GM10266 (cell line): ENCODE results near the gene HAUS1.
"Not testable (repeated sequence)": the region's sequence is repeated elsewhere in the genome, so short reads cannot be mapped to it uniquely, and the experiment has no call there.

Experiments
- DNase-seq: peaks from one replicate; pipeline ENCODE4 v3.0.0; 2012; ENCODE audit errors: extremely low spot score
- TF ChIP-seq, protein P1 (sequence below): IDR thresholded peaks from 2 replicates; pipeline ENCODE4 v1.5.1; 2012; ENCODE audit warnings: mild to moderate bottlenecking, low read depth; ENCODE audit not compliant: control insufficient read depth, insufficient read depth; ENCODE audit errors: missing control alignments

Gene HAUS1

GRCh38 chr18:46160050-46160798 is 56.0 kb downstream of the HAUS1 start:
- TF ChIP-seq, protein P1, sequence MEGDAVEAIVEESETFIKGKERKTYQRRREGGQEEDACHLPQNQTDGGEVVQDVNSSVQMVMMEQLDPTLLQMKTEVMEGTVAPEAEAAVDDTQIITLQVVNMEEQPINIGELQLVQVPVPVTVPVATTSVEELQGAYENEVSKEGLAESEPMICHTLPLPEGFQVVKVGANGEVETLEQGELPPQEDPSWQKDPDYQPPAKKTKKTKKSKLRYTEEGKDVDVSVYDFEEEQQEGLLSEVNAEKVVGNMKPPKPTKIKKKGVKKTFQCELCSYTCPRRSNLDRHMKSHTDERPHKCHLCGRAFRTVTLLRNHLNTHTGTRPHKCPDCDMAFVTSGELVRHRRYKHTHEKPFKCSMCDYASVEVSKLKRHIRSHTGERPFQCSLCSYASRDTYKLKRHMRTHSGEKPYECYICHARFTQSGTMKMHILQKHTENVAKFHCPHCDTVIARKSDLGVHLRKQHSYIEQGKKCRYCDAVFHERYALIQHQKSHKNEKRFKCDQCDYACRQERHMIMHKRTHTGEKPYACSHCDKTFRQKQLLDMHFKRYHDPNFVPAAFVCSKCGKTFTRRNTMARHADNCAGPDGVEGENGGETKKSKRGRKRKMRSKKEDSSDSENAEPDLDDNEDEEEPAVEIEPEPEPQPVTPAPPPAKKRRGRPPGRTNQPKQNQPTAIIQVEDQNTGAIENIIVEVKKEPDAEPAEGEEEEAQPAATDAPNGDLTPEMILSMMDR, result no peak
- no peak for DNase-seq

DNA sequence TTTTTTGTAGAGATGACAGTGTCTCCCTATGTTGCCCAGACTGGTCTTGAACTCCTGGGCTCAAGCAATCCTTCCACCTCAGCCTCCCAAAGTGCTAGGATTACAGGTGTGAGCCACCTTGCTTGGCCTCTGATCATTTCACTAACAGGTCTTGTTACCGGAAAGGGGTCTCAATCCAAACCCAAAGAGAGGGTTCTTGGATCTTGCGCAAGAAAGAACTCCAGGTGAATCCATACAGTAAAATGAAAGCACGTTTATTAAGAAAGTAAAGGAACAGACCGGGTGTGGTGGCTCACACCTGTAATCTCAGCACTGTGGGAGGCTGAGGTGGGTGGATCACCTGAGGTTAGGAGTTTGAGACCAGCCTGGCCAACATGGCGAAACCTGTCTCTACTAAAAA is 56.7 kb downstream of the HAUS1 start:
- DNase-seq, result not testable (repeated sequence)

DNA sequence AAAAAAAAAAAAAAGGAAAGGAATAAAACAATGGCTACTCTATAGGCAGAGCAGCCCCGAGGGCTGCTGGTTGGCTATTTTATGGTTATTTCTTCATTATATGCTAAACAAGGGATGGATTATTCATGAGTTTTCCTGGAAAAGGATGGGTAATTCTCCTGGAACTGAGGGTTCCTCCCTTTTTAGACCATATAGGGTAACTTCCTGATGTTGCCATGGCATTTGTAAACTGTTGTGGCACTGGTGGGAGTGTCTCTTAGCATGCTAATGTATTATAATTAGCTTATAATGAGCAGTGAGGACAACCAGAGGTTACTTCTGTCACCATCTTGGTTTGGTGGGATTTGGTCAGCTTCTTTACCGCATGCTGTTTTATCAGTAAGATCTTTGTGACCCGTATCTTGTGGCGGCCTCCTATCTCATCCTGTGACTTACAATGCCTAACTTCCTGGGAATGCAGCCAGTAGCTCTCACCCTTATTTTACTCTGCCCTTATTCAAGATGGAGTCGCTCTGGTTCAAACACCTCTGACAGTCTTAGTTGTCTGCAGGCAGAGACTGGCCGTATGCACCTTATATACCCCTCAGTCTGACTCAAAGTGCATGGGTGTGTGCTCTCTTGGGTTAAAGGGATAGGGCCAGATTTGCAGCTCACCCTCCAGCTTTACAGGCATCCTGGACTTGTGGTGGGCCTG is 57.7 kb downstream of the HAUS1 start:
- no peak for DNase-seq
- TF ChIP-seq, protein P1, result no peak

DNA sequence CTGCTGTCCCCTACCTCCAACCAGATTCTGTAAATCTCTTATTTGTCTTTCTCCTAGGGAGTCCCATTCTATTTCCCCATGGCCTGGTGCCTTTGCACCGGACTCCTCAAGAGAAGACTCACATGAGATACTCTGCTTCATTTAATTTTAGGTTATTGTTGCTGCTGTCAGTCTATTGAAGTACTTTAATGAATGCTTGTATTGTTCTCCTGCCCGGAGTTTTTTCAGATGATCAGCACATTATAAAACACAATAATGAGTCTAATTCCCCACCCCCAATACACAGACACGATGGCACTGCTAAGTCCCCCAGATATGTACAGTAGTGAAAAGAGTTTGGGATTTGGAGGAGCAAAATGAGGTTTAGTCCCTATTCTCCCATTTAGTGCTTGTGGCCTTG is 58.9 kb downstream of the HAUS1 start:
- DNase-seq, result no peak
- TF ChIP-seq, protein P1, result no peak

DNA sequence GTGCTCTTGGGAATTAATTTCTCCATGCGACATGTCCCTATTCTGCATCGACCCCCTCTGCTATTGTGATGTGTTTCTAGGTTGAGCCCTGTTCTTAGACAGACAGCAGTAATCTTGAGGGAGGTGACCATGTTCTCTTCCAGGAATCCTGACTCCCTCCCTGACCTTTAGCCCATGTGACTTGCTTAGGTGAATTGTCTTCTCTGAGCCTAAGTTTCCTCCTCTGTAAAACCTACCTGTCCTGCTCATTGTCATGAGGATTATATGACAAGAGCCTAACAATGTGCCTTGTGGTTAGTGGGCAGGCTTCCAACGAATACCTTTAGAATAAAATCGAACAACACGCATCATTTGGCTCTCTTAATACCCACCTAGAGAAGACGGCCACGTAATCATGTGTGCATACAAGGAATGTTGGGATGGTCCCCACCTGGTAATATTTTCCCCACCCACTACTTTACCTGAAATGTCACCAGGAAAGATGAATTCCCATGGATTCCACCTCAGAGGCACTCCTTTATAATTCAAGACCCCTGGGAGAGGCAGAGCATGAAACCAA is 59.8 kb downstream of the HAUS1 start:
- no peak for DNase-seq
- TF ChIP-seq, protein P1, result no peak

GRCh38 chr18:46164502-46164901 is 60.3 kb downstream of the HAUS1 start:
- DNase-seq, result not testable (repeated sequence)

GRCh38 chr18:46164920-46165319 is 60.7 kb downstream of the HAUS1 start:
- TF ChIP-seq, protein P1, result no peak

GRCh38 chr18:46166261-46166970 is 62.2 kb downstream of the HAUS1 start:
- TF ChIP-seq, protein P1, result no peak
- DNase-seq, result no peak

More at GRCh38 chr18:46164920-46165319, 60.7 kb downstream of the HAUS1 start:
- no peak for DNase-seq
